Measurements from ENCODE around the gene LRP10. TPM values are rescaled to one million over a fixed set of nuclear protein-coding genes. Genes with fewer than 3 reads are reported as not detected.

Gene LRP10
- total and polyA plus RNA-seq, 2 of the 4 experiments (the other 2 are of a cell fraction), result 25.1 to 118 TPM

- peak overlapping the region; percentile 77 for H2AK9ac ChIP-seq (replicated peaks; ENCODE audit: low read depth, low read length, poor library complexity)
- 0 out of 2 replicates have a peak overlapping the region, but pooled peaks have one; percentile 28 for H2BK20ac ChIP-seq (ENCODE audit: low read depth, low read length)
- ATAC-seq (ENCODE audit: low read depth) (no peak), DNase-seq (no peak)
- WGBS, 2 experiments (ENCODE audit: extremely low coverage in 2 of 2, insufficient read length in 1 of 2), result 80% methylated on average over 1 of the region's 3 CpGs; no CpG with 5 or more reads in 1 of the 2 experiments
- no peak overlapping the region for H3K27ac ChIP-seq (ENCODE audit: insufficient read depth, low read length)
- TF ChIP-seq MXI1 (IDR thresholded peaks at IDR 0.05; ENCODE audit: borderline replicate concordance, low read depth, low read length) (no peak), NFE2L2 (IDR thresholded peaks at IDR 0.05; ENCODE audit: low read depth, low read length) (no peak), USF2 (IDR thresholded peaks at IDR 0.05; ENCODE audit: low read depth, low read length) (no peak), RAD21 (IDR thresholded peaks at IDR 0.05; ENCODE audit: low read length) (no peak), ELK1 (IDR thresholded peaks at IDR 0.05; ENCODE audit: borderline replicate concordance, low read depth, low read length) (no peak), MAFK (IDR thresholded peaks at IDR 0.05; ENCODE audit: low read depth, low read length) (no peak), RFX5 (IDR thresholded peaks at IDR 0.05; ENCODE audit: low read depth, low read length) (no peak), CEBPB (IDR thresholded peaks at IDR 0.05; ENCODE audit: low read depth, low read length) (no peak), CHD1 (IDR thresholded peaks at IDR 0.05; ENCODE audit: low read depth, low read length) (no peak), POLR2A (IDR thresholded peaks at IDR 0.05; ENCODE audit: low read depth, low read length) (no peak), BHLHE40 (IDR thresholded peaks at IDR 0.05; ENCODE audit: low read depth, low read length) (no peak), CTCF (conservative IDR thresholded peaks at IDR 0.05; ENCODE audit: low read depth, low read length) (no peak), MAZ (IDR thresholded peaks at IDR 0.05; ENCODE audit: borderline replicate concordance, low read depth, low read length) (no peak), RCOR1 (IDR thresholded peaks at IDR 0.05; ENCODE audit: insufficient replicate concordance, low read length) (no peak)
- H2BK120ac ChIP-seq (ENCODE audit: low read depth, low read length), result 0 out of 2 replicates have a peak overlapping the region, but pooled peaks have one; percentile 30
- H3K4me3 ChIP-seq (ENCODE audit: insufficient read depth, low read depth, low read length), result no peak overlapping the region
- no peak overlapping the region for H3K56ac ChIP-seq (ENCODE audit: extremely low read depth, insufficient read depth, low read length)
- no TSS peak for BruUV-seq (replicated peaks)
- dilution Hi-C loops (cut with HindIII; ENCODE audit: low sequenced_read_pairs, unreplicated experiment) (no loop called here), intact Hi-C loops (cut with micrococcal nuclease) (loop anchor here (5.0 to 10.0 kb wide), 3 partner anchors 59 to 512 kb away; partner anchors contain the start of gene MMP14), in situ Hi-C loops (cut with MboI; ENCODE audit: low sequenced_read_pairs) (no loop called here)
- no peak overlapping the region for H4K91ac ChIP-seq (ENCODE audit: insufficient read depth, low read depth, low read length)
- H3K23ac ChIP-seq (ENCODE audit: low read depth, low read length), result 0 out of 2 replicates have a peak overlapping the region, but pooled peaks have one; percentile 4
- CTCF ChIA-PET, result interaction anchor here (1.7 kb wide), 1 partner anchor 74 kb away, joined by 4 read pairs; no protein-coding TSS in a partner anchor
- 0 out of 3 replicates have a peak overlapping the region, but pooled peaks have one; percentile 12 for H2BK15ac ChIP-seq (ENCODE audit: low read depth, low read length)
- H3K27me3 ChIP-seq (ENCODE audit: control insufficient read depth, insufficient read depth, low read length), result no peaks in the 10 kb centered on the region
- H4K8ac ChIP-seq (ENCODE audit: low read depth in 2 of 2, low read length in 2 of 2), result peak overlapping the region in 1 of 2 experiments; percentile 30; a peak in 1 of 4 replicates
- peaks cover 20% of the 10 kb centered on the region for H3K9me1 ChIP-seq (ENCODE audit: insufficient read depth, low read length)
- peaks cover 0 to 17% of the 10 kb centered on the region in 2 experiments; a peak in 3 of 4 replicates for H3K79me1 ChIP-seq (ENCODE audit: low read depth in 1 of 2, low read length in 2 of 2)
- peaks cover 17% of the 10 kb centered on the region for H3K4me1 ChIP-seq (ENCODE audit: control insufficient read depth, insufficient read depth, low read length)
- H4K20me1 ChIP-seq (ENCODE audit: insufficient read depth, low read length), result no peaks in the 10 kb centered on the region
- peaks cover 9% of the 10 kb centered on the region for H3K36me3 ChIP-seq (ENCODE audit: control insufficient read depth, insufficient read depth, low read length)
- no peak overlapping the region for H4K5ac ChIP-seq (ENCODE audit: low read depth, low read length)
- no peak overlapping the region for H3K9ac ChIP-seq (ENCODE audit: low read depth, low read length)
- H2BK5ac ChIP-seq (ENCODE audit: low read depth, low read length, poor library complexity, severe bottlenecking), result no peak overlapping the region
- H3K18ac ChIP-seq (ENCODE audit: low read depth, low read length), result no peak overlapping the region
- H3K14ac ChIP-seq (replicated peaks; ENCODE audit: low read depth, low read length), result 0 out of 2 replicates have a peak overlapping the region, but pooled peaks have one; percentile 26
- peak overlapping the region; percentile 73; the same call in 1 of the 2 replicates for H2AK5ac ChIP-seq (ENCODE audit: low read depth, low read length)
- H3K4ac ChIP-seq (ENCODE audit: low read depth, low read length), result no peak overlapping the region
- no peak overlapping the region for H2AFZ ChIP-seq (replicated peaks; ENCODE audit: low read length, poor library complexity)
- H3K4me2 ChIP-seq (ENCODE audit: low read depth, low read length), result no peak overlapping the region
- H3K9me3 ChIP-seq (ENCODE audit: control insufficient read depth, insufficient read depth, low read length), result no peaks in the 10 kb centered on the region
- POLR2A ChIA-PET (ENCODE audit: unreplicated experiment), result interaction anchor here (0.5 to 0.6 kb wide), 2 partner anchors 85 to 388 kb away, joined by 4 to 5 read pairs; no protein-coding TSS in a partner anchor
Observed at GRCh38 chr14:22896760-22897159, 25.2 kb downstream of the LRP10 start.
